ENCODE measurements around the gene HIBCH. TPM values are rescaled to one million over a fixed set of nuclear protein-coding genes. Genes with fewer than 3 reads are reported as not detected.

The HIBCH gene
- total and polyA plus RNA-seq, 2 of the 13 experiments (the other 11 are each of a cell fraction or from before 2014, with no cell fraction given), result 18.8 to 49.5 TPM

GRCh38 chr2:190343536-190344275 lies 24.1 kb upstream of the HIBCH start, which contains the start of gene INPP1 (continued):
- TF ChIP-seq, protein P1, sequence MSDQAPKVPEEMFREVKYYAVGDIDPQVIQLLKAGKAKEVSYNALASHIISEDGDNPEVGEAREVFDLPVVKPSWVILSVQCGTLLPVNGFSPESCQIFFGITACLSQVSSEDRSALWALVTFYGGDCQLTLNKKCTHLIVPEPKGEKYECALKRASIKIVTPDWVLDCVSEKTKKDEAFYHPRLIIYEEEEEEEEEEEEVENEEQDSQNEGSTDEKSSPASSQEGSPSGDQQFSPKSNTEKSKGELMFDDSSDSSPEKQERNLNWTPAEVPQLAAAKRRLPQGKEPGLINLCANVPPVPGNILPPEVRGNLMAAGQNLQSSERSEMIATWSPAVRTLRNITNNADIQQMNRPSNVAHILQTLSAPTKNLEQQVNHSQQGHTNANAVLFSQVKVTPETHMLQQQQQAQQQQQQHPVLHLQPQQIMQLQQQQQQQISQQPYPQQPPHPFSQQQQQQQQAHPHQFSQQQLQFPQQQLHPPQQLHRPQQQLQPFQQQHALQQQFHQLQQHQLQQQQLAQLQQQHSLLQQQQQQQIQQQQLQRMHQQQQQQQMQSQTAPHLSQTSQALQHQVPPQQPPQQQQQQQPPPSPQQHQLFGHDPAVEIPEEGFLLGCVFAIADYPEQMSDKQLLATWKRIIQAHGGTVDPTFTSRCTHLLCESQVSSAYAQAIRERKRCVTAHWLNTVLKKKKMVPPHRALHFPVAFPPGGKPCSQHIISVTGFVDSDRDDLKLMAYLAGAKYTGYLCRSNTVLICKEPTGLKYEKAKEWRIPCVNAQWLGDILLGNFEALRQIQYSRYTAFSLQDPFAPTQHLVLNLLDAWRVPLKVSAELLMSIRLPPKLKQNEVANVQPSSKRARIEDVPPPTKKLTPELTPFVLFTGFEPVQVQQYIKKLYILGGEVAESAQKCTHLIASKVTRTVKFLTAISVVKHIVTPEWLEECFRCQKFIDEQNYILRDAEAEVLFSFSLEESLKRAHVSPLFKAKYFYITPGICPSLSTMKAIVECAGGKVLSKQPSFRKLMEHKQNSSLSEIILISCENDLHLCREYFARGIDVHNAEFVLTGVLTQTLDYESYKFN (CRISPR knock-in tag; conservative IDR thresholded peaks at IDR 0.05), result no peak
- TF ChIP-seq, protein P2, sequence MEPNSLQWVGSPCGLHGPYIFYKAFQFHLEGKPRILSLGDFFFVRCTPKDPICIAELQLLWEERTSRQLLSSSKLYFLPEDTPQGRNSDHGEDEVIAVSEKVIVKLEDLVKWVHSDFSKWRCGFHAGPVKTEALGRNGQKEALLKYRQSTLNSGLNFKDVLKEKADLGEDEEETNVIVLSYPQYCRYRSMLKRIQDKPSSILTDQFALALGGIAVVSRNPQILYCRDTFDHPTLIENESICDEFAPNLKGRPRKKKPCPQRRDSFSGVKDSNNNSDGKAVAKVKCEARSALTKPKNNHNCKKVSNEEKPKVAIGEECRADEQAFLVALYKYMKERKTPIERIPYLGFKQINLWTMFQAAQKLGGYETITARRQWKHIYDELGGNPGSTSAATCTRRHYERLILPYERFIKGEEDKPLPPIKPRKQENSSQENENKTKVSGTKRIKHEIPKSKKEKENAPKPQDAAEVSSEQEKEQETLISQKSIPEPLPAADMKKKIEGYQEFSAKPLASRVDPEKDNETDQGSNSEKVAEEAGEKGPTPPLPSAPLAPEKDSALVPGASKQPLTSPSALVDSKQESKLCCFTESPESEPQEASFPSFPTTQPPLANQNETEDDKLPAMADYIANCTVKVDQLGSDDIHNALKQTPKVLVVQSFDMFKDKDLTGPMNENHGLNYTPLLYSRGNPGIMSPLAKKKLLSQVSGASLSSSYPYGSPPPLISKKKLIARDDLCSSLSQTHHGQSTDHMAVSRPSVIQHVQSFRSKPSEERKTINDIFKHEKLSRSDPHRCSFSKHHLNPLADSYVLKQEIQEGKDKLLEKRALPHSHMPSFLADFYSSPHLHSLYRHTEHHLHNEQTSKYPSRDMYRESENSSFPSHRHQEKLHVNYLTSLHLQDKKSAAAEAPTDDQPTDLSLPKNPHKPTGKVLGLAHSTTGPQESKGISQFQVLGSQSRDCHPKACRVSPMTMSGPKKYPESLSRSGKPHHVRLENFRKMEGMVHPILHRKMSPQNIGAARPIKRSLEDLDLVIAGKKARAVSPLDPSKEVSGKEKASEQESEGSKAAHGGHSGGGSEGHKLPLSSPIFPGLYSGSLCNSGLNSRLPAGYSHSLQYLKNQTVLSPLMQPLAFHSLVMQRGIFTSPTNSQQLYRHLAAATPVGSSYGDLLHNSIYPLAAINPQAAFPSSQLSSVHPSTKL (CRISPR knock-in tag; IDR thresholded peaks at IDR 0.05), result peak; percentile 52
- TF ChIP-seq HNF4A (CRISPR knock-in tag; IDR thresholded peaks at IDR 0.05) (no peak), NFIC (IDR thresholded peaks at IDR 0.05; ENCODE audit: low read length) (no peak), ZBTB14 (CRISPR knock-in tag; IDR thresholded peaks at IDR 0.05) (0 out of 2 replicates have a peak, but pooled peaks have one; percentile 37), RBM39 (IDR thresholded peaks at IDR 0.05; ENCODE audit: low read depth, low read length, poor library complexity, severe bottlenecking) (peak; percentile 76), MATR3 (CRISPR knock-in tag; IDR thresholded peaks at IDR 0.05) (no peak), GATA4 (IDR thresholded peaks at IDR 0.05; ENCODE audit: borderline replicate concordance, low read depth) (no peak), NR2F6 (IDR thresholded peaks at IDR 0.05) (no peak), NR2F6 (CRISPR knock-in tag; IDR thresholded peaks at IDR 0.05) (no peak)
- TF ChIP-seq, protein P3, sequence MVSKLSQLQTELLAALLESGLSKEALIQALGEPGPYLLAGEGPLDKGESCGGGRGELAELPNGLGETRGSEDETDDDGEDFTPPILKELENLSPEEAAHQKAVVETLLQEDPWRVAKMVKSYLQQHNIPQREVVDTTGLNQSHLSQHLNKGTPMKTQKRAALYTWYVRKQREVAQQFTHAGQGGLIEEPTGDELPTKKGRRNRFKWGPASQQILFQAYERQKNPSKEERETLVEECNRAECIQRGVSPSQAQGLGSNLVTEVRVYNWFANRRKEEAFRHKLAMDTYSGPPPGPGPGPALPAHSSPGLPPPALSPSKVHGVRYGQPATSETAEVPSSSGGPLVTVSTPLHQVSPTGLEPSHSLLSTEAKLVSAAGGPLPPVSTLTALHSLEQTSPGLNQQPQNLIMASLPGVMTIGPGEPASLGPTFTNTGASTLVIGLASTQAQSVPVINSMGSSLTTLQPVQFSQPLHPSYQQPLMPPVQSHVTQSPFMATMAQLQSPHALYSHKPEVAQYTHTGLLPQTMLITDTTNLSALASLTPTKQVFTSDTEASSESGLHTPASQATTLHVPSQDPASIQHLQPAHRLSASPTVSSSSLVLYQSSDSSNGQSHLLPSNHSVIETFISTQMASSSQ (IDR thresholded peaks at IDR 0.05; ENCODE audit: low read depth), result no peak
- TF ChIP-seq, protein P3 (CRISPR knock-in tag; IDR thresholded peaks at IDR 0.05; ENCODE audit: borderline replicate concordance), result peak; percentile 77; the same call in 1 of the 2 replicates
